MM.1S (cell line): Measurements from ENCODE around the gene ATP2B2.

ENCODE experiments used
- CTCF ChIP-seq: fragments of 300-600 bp; sonication (generic); IDR thresholded peaks from 2 replicates; pipeline ENCODE4 v1.5.1; 2016; ENCODE audit warnings: antibody characterized with exemption, low read length, mixed read lengths
- EZH2 ChIP-seq: fragments of 300-600 bp; sonication (generic); optimal IDR thresholded peaks from 2 replicates; pipeline ENCODE3; 2017; ENCODE audit warnings: low read depth, mild to moderate bottlenecking, antibody characterized with exemption, low read length, mixed read lengths
- EZH2phosphoT487 ChIP-seq: fragments of 300-600 bp; sonication (generic); IDR thresholded peaks from 2 replicates; pipeline ENCODE4 v1.6.1; 2018; ENCODE audit warnings: antibody characterized with exemption, low read length

GRCh38 chr3:10365316-10365715 is 140.1 kb downstream of the ATP2B2 start:
- TF ChIP-seq EZH2 (no peak), CTCF (no peak), EZH2phosphoT487 (no peak)
